Hematopoietic multipotent progenitor cell treated with erythropoietin and hydrocortisone succinate and interleukin-3 and kit ligand, for 6 days (in vitro differentiated cells): ENCODE data around the gene BAHD1.

Experiments used
- DNase-seq: peaks from one replicate; pipeline ENCODE4 v3.0.0-alpha.2; 2015

The BAHD1 gene

DNA sequence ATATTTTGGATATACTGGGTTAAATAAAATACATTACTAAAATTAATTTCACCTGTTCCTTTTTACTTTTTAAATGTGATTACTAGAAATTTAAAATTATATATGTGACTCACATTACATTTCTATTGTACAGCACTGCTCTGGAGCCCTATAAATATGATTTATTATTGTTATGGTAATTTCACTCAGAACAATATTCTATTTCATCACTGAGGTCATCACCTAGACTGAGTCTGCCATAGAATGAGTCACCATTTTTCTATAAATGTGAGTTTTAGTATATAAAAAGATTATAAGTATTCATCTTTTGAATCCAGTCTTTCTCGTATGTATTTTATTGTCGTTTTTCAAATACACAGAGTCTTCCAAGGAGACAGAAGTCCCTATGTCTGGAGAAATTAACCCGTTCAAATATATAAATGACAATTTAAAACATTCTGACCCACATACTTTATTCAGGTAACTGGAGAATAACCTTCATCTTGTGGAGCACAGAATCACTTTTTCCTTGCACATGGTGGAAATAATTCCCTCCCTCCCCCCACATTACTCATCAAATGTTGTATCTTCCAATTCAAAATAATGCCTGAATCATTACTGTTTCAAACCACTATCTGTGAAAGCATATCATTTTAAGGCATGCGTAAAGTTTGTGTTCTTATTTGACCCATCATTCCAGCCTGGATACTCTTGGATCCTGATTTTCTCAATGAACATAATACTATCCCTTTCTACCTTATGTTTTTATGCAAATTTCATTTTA, 60.0 kb downstream of the BAHD1 start:
- no peak for DNase-seq

DNA sequence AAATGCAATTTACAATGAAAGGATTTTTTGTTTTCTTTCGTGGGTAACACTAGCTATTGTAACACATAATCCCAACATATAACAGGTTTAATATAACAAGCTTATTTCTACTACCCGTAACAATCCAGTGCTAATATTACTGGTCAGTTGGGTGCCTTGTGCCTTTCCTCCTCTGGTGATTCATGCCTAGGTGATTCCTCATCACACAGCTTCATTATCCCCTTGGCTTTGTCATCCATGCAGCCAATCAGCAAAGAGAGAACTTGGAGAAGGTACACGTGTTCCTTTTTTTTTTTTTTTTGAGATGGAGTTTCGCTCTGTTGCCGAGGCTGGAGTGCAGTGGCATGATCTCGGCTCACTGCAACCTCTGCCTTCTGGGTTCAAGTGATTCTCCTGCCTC, 60.7 kb downstream of the BAHD1 start:
- no peak for DNase-seq

DNA sequence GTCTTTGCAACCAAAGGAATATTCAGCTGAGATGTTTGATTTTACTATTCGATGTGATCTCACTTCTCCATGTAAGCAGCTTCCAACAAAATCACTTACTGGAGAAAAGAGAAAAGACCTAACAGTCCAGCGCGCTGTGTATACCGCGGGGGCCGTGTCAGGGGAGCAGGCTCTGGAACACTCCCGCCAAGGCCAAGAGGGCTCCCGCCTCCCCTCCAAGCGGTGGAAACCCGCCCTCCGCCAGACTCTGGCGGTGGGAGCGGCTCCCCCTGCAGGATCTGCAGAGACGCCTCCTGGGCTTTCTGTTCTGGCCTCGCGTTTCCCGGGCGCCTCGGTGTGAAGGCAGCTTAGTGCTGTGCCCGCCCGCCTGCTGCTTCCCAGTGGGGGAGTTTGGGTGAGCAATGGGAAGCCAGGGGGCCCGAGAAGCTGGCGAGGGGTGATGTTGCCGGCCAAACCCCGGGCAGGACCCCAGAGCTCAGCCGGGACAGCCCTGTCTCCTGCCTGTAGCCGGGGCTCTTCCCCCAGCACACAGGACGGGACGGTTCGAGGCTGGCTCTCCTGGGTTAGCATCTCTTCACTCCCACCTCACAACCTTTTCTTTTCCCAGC, 66.3 kb downstream of the BAHD1 start:
- DNase-seq = peak; percentile 90

DNA sequence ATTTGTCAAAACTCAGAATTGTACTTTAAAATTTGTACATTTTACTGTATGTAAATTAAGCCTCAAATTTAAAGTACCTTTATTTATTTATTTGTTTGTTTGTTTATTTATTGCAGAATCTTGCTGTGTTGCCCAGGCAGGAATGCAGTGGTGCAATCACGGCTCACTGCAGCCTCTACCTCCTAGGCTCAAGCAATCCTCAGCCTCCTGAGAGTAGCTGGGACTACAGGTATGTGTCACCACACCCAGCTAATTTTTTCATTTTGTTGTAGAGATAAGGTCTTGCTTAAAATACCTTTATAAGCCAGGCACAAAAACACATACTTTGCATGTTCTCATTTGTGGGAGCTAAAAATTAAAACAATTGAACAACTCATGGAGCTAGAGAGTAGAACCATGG, 67.5 kb downstream of the BAHD1 start:
- no peak for DNase-seq

DNA sequence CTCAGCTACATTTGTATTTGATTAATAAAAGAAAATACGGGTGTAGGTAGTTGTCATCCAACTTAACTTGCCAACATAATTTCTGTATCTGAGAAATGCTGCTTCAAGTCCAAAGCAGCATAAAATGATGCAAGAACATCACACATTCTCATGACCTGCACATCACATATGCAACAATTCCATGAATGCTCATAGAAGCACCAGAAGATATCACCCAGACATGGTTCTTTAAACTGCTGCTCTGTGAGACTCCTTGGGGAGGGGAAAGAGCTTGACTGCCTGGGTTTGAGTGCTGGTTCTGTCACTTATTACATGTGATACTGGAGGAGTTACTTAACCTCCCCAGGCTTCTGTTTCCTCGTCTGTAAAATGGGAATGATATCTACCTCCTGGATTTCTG, 69.4 kb downstream of the BAHD1 start:
- no peak for DNase-seq

DNA sequence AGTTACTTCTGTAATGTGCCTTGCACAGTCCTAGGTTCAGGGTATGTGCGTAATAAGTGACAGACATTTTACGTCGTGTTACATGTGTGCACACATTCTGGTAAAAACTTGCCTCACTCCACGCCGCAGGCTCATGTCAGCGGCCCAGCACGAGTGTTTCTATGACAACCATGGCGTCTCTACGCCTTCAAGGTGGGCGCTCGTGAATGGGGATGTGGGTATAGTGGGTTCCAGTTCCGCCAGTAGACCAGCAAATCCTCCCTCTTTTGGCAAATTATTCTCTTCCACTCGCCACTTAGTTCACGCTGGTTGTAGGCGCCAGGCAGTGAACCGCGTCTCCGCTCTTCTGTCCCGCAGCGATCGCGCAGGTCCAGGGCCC, 70.3 kb downstream of the BAHD1 start:
- DNase-seq = peak; percentile 39

DNA sequence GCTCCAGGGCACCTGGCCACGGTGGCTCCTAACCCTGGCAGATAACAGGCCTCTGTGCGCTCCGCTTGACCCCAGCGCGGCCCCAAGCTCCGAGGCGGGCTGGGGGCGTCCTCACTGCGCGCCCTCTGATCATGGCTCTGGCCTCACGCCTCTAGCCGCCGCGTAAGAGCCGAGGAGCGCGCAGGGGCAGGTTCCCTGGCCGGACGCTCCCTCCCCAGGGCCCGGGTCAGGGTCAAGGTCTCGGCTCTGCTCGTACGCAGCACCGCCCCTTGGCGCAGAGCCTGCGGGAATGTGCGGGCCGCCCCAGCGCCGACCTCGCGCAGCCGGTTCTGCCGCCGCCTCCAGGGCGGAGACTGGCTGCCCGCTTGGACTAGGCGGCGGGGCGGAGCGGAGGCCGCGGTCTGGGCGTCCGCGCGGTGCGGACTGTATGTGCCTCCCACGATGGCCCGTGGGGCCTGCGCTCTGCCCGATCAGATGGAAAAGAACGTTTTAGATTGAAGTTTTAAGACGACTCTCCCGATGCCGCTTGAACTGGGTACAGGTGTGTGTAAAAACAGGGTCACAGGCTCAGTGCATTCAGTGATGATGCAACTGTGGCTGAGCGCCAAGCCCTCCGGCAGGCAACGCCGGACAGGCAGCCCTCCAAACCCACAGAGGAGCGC, 70.8 kb downstream of the BAHD1 start:
- peak; percentile 59 for DNase-seq

DNA sequence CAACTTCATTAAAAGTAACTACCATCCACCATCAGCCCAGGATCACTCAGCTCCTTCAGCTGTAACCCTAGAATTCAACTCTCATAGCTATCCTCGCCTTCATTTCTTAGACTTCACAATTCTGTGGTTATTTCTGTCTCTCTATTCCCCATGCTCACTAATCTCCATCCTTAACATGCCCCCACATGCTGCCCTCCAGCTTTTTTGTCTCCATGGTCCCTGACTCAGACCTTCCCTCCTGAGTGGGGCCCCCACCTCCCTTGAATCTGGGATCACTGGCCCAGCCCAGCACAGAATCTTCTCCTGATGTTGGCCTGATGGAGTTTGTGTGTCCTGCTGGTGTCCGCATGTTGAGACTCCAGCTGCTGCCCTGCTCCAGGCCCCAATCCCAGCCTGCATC, 71.7 kb downstream of the BAHD1 start:
- no peak for DNase-seq

DNA sequence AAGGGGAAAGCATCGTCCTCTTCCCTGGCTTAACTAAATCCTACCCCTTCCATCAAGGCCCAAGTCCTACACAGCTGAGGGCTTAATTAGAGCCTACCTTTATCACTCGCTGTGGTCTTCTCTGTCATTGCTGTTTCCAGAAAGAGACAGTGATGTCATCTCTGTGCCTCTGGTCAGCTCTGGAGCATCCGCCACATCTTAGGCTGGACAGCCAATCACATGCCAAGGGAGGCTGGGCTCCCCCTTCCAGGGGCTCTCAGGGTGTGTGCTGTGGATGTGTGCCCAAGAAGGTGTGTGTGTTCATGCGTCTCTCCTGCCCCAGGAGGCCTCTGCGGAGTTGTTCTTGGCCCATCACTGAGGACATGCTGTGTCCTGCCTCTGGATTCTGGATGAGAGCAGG, 72.9 kb downstream of the BAHD1 start:
- DNase-seq = no peak

DNA sequence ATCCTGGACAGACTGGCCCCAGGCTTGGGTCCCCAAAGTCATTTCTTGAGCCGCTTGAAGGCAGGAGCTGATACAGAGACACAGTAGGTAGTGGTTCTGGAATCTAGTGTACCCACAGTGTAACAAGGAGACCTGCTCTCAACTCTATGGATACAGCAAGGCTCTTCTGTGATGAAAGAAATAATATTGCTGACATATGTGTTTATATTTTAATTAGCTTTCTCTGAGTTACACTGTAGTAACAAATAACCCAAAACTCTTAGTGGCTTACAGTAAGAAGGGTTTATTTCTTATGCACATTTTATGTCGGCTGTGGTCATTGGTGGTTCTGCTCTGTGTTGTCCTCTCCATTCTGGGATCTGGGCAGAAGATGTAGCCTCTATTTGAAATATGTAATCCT, 75.6 kb downstream of the BAHD1 start:
- no peak for DNase-seq
